Activated CD4-positive, alpha-beta T cell treated with anti-CD3 and anti-CD28 coated beads, Interleukin-2, amount 10 ng/mL, durations not matched to agents 24 days and 14 days (primary cell): Measurements from ENCODE around the gene TPSAB1. TPM values are rescaled to one million over a fixed set of nuclear protein-coding genes. Genes with fewer than 3 reads are reported as not detected.

ENCODE experiments used
- DNase-seq: peaks from one replicate; pipeline ENCODE4 v3.0.0; 2022
- H3K27ac Mint-ChIP-seq: one replicate; pipeline ENCODE4 v1.8.0; 2022; ENCODE audit warnings: mild to moderate bottlenecking, mixed read lengths
- H3K27me3 Mint-ChIP-seq: one replicate; pipeline ENCODE4 v1.8.0; 2022; ENCODE audit warnings: mixed read lengths
- H3K36me3 Mint-ChIP-seq: one replicate; pipeline ENCODE4 v1.8.0; 2022; ENCODE audit warnings: low read depth, mild to moderate bottlenecking, mixed read lengths
- H3K4me1 Mint-ChIP-seq: one replicate; pipeline ENCODE4 v1.8.0; 2021; ENCODE audit warnings: mixed read lengths
- H3K4me3 Mint-ChIP-seq: one replicate; pipeline ENCODE4 v1.8.0; 2022; ENCODE audit warnings: mild to moderate bottlenecking, moderate library complexity, mixed read lengths
- H3K9me3 Mint-ChIP-seq: one replicate; pipeline ENCODE4 v1.8.0; 2021; ENCODE audit warnings: mixed read lengths
- intact Hi-C: fragments of 100-400 bp; cut with micrococcal nuclease; formaldehyde crosslinking; loops from one replicate; pipeline ENCODE4 v1.15.1; 2023
- total RNA-seq: library from RNA; stranded (reverse); gene quantifications from 2 replicates; pipeline ENCODE4 v1.2.3, GENCODE V29; 2022

The TPSAB1 gene
- total RNA-seq, 1 donor from 2014 or later: not detected

- DNase-seq: no peak
- Mint-ChIP-seq H3K27me3 (no peaks in the 10 kb centered on the region), H3K27ac (no peak overlapping the region), H3K4me3 (no peak overlapping the region), H3K36me3 (no peaks in the 10 kb centered on the region), H3K4me1 (no peaks in the 10 kb centered on the region), H3K9me3 (no peaks in the 10 kb centered on the region)
- intact Hi-C loops: no loop called here
Observed at GRCh38 chr16:1280783-1281182, 40.3 kb downstream of the TPSAB1 start.

- DNase-seq: no peak
- Mint-ChIP-seq H3K27me3 (no peaks in the 10 kb centered on the region), H3K4me1 (no peaks in the 10 kb centered on the region), H3K27ac (no peak overlapping the region), H3K9me3 (no peaks in the 10 kb centered on the region), H3K36me3 (no peaks in the 10 kb centered on the region), H3K4me3 (no peak overlapping the region)
- intact Hi-C loops: no loop called here
Observed at GRCh38 chr16:1281517-1281916, 41.0 kb downstream of the TPSAB1 start.

GRCh38 chr16:1282324-1282973, 41.9 kb downstream of the TPSAB1 start:
- no peaks in the 10 kb centered on the region for H3K4me1 Mint-ChIP-seq

GRCh38 chr16:1283296-1283695, 42.8 kb downstream of the TPSAB1 start:
- no peak overlapping the region for H3K27ac Mint-ChIP-seq
- H3K4me3 Mint-ChIP-seq: no peak overlapping the region
- no peaks in the 10 kb centered on the region for H3K36me3 Mint-ChIP-seq
- H3K4me1 Mint-ChIP-seq: no peaks in the 10 kb centered on the region
- H3K9me3 Mint-ChIP-seq: no peaks in the 10 kb centered on the region
- no peak for DNase-seq
- H3K27me3 Mint-ChIP-seq: no peaks in the 10 kb centered on the region
- intact Hi-C loops: no loop called here

More at GRCh38 chr16:1282324-1282973, 41.9 kb downstream of the TPSAB1 start:
- H3K4me3 Mint-ChIP-seq: no peak overlapping the region
- no peak for DNase-seq
- H3K36me3 Mint-ChIP-seq: no peaks in the 10 kb centered on the region
- H3K27ac Mint-ChIP-seq: no peak overlapping the region
- intact Hi-C loops: no loop called here
- no peaks in the 10 kb centered on the region for H3K27me3 Mint-ChIP-seq
- no peaks in the 10 kb centered on the region for H3K9me3 Mint-ChIP-seq

- H3K9me3 Mint-ChIP-seq: no peaks in the 10 kb centered on the region
- no peaks in the 10 kb centered on the region for H3K4me1 Mint-ChIP-seq
- no peak for DNase-seq
- H3K27me3 Mint-ChIP-seq: peaks cover under 1% of the 10 kb centered on the region
- H3K4me3 Mint-ChIP-seq: no peak overlapping the region
- no peaks in the 10 kb centered on the region for H3K36me3 Mint-ChIP-seq
- intact Hi-C loops: no loop called here
- no peak overlapping the region for H3K27ac Mint-ChIP-seq
Observed at GRCh38 chr16:1283996-1284616, 43.6 kb downstream of the TPSAB1 start.

GRCh38 chr16:1285669-1286512, 45.4 kb downstream of the TPSAB1 start:
- no peak for DNase-seq
- no peak overlapping the region for H3K4me3 Mint-ChIP-seq
- intact Hi-C loops: no loop called here
- no peak overlapping the region for H3K27ac Mint-ChIP-seq
- no peaks in the 10 kb centered on the region for H3K36me3 Mint-ChIP-seq
- H3K4me1 Mint-ChIP-seq: no peaks in the 10 kb centered on the region
- no peaks in the 10 kb centered on the region for H3K9me3 Mint-ChIP-seq
- H3K27me3 Mint-ChIP-seq: peaks cover 14% of the 10 kb centered on the region

GRCh38 chr16:1286513-1287094, 46.1 kb downstream of the TPSAB1 start:
- Mint-ChIP-seq H3K27me3 (peaks cover 19% of the 10 kb centered on the region), H3K9me3 (no peaks in the 10 kb centered on the region), H3K27ac (no peak overlapping the region), H3K36me3 (no peaks in the 10 kb centered on the region), H3K4me3 (no peak overlapping the region), H3K4me1 (no peaks in the 10 kb centered on the region)
- DNase-seq: no peak
- intact Hi-C loops: no loop called here

GRCh38 chr16:1287982-1288670, 47.6 kb downstream of the TPSAB1 start:
- no peaks in the 10 kb centered on the region for H3K36me3 Mint-ChIP-seq
- H3K27ac Mint-ChIP-seq: no peak overlapping the region
- no peak overlapping the region for H3K4me3 Mint-ChIP-seq
- no peaks in the 10 kb centered on the region for H3K9me3 Mint-ChIP-seq
- DNase-seq: no peak
- intact Hi-C loops: no loop called here
- peaks cover 26% of the 10 kb centered on the region for H3K27me3 Mint-ChIP-seq
- no peaks in the 10 kb centered on the region for H3K4me1 Mint-ChIP-seq

GRCh38 chr16:1288813-1289476, 48.4 kb downstream of the TPSAB1 start:
- H3K4me3 Mint-ChIP-seq: no peak overlapping the region
- intact Hi-C loops: no loop called here
- DNase-seq: no peak

GRCh38 chr16:1289477-1289866, 49.0 kb downstream of the TPSAB1 start:
- Mint-ChIP-seq H3K27ac (no peak overlapping the region), H3K4me1 (no peaks in the 10 kb centered on the region), H3K27me3 (peaks cover 31% of the 10 kb centered on the region), H3K9me3 (no peaks in the 10 kb centered on the region), H3K36me3 (no peaks in the 10 kb centered on the region), H3K4me3 (no peak overlapping the region)
- DNase-seq: no peak
- intact Hi-C loops: no loop called here

More at GRCh38 chr16:1288813-1289476, 48.4 kb downstream of the TPSAB1 start:
- peaks cover 28% of the 10 kb centered on the region for H3K27me3 Mint-ChIP-seq
- no peaks in the 10 kb centered on the region for H3K9me3 Mint-ChIP-seq
- H3K4me1 Mint-ChIP-seq: no peaks in the 10 kb centered on the region
- H3K36me3 Mint-ChIP-seq: no peaks in the 10 kb centered on the region
- H3K27ac Mint-ChIP-seq: no peak overlapping the region

GRCh38 chr16:1290063-1290501, 49.6 kb downstream of the TPSAB1 start:
- Mint-ChIP-seq H3K4me3 (no peak overlapping the region), H3K27ac (no peak overlapping the region), H3K36me3 (no peaks in the 10 kb centered on the region), H3K4me1 (no peaks in the 10 kb centered on the region), H3K27me3 (peaks cover 31% of the 10 kb centered on the region), H3K9me3 (no peaks in the 10 kb centered on the region)
- no peak for DNase-seq
- intact Hi-C loops: no loop called here

- no peak for DNase-seq
- H3K4me1 Mint-ChIP-seq: no peaks in the 10 kb centered on the region
- no peaks in the 10 kb centered on the region for H3K9me3 Mint-ChIP-seq
- peaks cover 31% of the 10 kb centered on the region for H3K27me3 Mint-ChIP-seq
- intact Hi-C loops: no loop called here
- H3K27ac Mint-ChIP-seq: no peak overlapping the region
- no peaks in the 10 kb centered on the region for H3K36me3 Mint-ChIP-seq
- H3K4me3 Mint-ChIP-seq: no peak overlapping the region
Observed at GRCh38 chr16:1290860-1291575, 50.5 kb downstream of the TPSAB1 start.

GRCh38 chr16:1291576-1291974, 51.1 kb downstream of the TPSAB1 start:
- H3K4me1 Mint-ChIP-seq: no peaks in the 10 kb centered on the region
- H3K9me3 Mint-ChIP-seq: no peaks in the 10 kb centered on the region
- no peak overlapping the region for H3K4me3 Mint-ChIP-seq
- intact Hi-C loops: no loop called here
- H3K27ac Mint-ChIP-seq: no peak overlapping the region
- no peak for DNase-seq
- H3K27me3 Mint-ChIP-seq: peaks cover 31% of the 10 kb centered on the region
- no peaks in the 10 kb centered on the region for H3K36me3 Mint-ChIP-seq
